Inferior parietal cortex (tissue), 1 donor: ENCODE results near the gene TNS1.

ENCODE experiments used
- DNase-seq: peaks from one replicate; pipeline ENCODE4 v3.0.0-alpha.2; 2016; ENCODE audit errors: extremely low spot score

TNS1 gene

DNA sequence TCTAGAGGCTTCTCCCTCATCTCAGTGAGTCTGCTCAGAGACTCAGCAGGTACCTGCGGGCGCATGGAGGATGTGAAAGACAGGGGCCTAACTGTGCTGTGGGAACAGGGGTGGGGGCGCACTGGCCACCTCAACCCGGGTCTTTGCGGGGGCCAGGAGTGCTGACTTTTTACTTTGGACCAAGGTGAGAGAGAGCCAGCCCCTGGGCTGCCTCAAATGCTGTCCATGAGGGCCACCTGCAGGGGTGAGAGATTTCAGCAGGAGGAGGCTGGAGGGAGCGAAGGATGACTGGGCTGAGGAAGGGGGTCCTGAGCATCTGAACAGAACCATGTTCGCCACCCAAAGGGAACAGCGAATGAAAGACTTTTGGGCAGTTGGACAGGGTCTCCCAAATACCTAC lies 129.4 kb downstream of the TNS1 start:
- no peak for DNase-seq

DNA sequence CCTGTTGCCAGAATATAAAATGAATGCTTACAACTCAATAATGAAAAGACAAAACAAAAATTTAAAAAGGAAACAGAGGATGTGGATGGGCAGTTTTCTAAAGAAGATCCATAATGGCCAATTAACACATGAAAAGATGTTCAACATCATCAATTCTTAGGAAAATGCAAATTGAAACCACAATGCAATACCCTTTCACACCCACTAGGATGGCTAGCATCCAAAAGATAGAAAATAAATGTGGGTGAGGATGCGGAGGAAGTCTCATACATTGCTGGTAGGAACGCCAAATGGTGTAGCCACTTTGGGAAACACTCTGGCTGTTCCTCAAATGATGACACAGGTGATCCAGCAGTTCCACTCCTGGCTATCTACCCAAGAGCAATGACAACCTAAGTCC lies 130.5 kb downstream of the TNS1 start:
- DNase-seq, result no peak

DNA sequence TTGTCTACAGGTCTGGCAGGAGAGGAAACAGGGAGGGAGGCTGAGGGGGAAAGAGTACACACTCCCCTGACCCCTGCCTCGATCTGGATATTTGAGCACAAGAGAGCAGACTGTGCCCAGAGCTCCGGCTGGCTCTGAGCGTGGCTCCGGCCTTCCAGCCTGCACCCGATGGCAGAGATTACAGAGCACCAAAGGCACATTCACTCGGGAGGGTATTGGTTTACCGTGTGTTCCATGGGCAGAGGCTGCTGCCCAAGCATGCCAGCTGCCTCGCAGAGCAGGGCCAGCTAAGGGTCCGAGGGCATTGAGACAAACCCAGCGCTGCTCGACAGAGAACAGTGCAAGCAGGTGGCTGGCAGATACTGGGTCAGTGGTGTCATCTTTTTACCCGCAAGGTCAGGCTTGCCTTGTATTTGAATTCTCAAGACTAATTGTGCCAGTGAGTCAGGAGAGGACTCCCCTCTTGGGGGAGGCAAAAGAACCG lies 132.2 kb downstream of the TNS1 start:
- DNase-seq, result no peak

DNA sequence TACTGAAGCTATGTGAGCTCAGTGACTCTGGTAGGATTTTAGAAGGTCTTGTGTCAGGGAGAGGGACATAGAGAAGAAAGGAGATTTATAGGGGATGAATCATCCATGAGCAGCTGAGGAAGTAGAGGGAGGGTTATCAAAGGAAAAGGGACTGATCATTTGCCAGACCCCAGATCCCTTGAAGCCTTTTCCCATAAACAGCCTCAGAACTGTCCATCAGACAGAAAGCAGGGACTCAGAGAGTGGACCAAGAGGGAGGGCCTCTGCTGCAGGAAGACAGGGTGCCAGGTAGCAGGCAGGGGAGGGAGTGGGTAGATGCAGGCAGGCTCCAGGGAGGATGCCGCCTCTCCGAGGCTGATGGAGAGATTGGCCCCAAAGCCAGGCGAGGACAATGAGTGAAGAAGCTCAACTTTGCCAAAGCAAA lies 133.9 kb downstream of the TNS1 start:
- DNase-seq, result no peak

DNA sequence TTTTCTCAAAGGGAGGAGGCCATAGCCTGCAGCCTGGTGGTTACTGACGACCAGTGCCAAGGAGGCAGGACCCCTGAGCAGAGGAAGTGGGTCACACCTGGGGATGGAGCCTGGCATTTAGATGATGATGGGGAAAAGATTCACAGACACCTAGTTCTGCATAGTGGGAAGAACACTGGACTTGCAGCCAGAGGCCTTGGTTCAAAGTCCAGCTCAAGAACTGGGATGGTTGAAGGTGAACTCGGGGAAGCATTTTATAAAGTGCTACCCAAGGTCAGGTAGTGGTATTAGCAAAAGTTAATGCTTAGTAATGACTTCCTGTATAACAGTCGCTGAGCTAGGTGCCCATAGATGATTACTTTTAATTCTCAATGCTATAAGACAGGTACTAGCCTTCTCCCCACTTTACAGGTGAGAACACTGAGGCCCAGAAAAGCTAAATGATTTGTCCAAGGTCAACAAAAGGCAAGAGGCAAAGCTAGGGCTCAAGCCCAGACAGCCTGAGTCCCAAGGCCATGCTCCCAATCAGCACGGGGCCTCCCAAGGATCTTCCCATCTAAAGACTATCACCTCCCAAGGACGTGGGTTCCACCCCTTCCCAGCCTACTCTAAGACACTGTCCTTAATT lies 134.4 kb downstream of the TNS1 start:
- no peak for DNase-seq

DNA sequence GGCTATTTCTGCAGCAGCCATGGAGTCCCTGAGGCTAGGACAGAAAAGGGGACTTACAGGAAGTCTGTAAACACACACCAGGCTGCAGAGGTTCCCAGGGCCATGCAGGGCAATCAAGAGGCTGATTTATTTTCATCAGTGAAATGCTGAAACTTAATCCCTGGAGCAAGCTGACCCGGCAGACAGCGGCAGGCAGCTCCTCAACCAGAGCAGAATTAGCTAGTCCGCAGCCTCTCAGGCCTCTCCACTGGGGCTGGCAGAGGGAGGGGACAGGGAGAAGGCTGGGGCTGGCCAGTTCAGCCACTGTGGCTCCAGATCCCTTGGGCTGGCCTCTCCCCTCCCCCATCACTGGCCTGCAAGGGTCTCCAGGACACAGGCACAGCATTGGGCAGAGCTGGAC lies 136.3 kb downstream of the TNS1 start:
- DNase-seq, result no peak

DNA sequence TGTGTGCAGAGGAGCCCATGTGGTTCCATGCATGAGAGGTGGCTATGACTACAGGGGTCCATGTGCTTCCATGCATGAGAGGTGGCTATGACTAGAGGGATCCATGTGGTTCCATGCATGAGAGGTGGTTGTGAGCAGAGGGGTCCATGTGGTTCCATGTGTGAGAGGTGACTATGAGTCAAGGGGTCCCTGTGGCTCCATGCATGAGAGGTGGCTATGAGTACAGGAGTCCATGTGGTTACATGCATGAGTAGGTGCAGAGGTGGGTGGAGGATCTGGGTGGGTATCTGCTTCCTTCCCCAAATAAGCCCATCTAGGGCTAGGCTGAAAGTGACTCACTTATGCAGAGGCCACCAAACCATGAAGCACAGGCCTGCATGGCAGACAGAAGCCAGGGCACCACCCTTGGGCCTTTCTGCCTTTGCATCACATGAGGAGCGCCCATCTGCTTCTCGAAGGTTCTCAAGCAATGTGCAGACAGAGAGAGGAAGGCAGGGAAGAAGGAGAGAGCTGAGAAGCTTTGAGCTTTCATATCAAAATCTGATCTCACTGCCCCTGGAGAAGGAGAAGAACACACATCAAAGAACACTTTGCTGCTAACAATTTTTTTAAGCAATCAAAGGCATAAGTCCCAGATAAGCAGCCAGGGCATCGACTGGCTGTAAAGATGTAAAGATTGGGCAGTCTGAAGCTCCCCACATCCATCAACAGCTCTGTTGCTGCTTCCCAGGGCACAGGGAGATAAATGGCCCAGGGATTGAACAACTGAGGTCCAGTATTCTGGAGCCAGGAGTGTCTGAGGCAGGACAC lies 137.6 kb downstream of the TNS1 start:
- no peak for DNase-seq

DNA sequence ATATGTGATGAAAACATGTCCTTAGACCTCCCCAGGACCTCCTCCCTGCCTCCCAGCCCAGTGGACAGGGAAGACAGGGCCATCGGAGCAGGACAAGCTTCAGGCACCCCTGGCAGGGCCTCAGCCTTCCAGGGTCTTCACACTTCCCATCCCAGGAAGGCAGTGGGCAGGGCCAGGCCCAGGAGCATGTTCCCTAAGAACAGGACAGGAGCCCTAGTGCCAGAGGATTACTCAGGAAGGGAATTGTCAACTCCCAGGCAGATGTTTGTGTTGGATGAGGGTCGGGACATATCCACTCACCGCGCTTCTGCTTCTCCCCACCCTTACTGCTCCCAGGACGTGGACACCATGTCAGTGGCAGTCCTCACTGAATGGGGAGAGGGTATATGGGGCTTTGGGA lies 138.9 kb downstream of the TNS1 start:
- no peak for DNase-seq

DNA sequence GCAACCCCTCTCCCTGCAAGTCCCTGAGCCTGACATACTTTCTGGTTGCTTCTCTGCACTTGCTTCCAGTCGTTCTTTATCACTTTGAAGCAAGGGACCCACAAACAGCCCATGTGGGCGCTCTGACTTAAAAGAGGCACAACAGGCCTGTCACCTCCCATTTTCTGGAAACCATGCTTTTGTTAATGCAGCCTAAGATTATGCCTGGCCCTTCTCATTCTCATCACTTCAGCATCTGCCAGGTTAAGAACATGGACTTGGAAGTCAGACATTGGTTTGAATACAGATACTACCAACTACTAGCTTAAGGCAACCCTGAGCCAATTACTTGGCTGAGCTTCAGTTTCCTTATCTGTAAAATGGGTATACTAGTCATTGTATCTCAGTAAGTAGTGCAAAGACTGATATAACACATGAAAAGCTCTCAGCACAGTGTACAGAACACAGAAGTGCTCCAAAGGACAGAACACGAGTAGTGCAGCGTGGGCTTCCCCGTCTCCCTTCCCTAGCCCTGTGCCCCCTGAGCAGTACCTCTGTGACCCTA lies 141.4 kb downstream of the TNS1 start:
- no peak for DNase-seq

DNA sequence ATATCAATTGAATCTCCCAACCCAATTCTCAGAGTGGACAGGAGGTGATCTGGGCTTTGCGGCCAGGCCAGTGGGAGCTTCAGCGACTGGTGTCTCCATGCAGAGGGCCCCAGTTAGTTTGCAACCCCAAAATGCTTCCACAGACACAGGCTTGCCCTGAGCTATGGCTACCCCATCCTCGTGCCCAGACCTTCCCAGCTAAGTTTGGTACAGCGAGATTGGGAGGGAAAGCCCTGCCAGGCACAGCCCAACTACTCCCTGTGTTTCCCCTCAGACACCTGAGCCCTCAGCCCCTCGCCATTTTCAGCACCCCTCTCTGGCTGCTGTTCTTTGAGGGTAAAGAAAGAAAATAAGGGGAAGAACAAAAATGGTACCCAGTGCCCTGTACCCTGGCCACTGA lies 142.9 kb downstream of the TNS1 start:
- DNase-seq, result no peak

DNA sequence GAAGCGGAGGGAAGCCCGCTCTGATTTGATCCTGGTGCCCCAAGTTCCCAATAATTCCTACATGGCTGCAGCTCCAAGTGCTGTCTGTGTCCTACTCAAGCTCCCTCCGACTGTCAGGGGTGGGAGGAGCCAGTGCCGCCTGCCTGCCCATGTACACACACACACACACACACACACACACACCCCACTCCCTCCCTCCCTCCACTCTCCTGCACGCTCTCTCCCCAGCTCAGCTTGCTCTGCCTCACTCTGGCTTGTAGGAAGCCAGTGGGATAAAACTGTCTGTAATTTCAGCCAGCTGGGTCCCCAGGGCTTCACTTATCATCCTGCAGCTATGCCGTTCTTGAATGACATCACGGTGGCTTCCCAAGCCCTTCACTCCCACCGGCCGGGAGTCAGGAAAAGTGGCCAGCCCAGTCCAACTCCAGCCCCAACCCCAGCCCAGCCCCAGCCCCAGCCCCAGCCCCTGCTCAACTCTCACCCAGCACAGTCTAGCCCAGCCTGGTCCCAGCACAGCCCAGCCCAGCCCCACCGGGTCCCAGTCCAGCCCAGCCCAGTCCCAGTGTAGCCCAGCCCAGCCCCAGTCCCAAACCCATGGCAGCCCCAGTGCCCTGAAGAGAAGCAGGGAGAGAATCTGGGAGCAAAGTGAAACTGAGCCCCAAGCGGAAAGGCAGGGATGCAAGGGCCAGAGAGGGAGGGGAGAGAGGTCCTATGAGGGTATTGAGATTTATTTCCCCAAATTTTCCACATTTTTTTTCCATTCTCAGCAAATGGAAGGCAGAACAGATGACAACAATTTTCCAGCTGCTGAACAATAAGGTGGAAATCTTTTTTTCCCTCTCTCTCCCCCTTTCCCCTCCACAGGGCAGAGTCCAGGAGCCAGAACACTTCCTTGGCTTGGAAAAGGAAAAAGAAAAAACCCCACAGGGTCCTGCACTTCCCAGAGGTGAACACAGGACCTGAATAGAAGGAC lies 144.0 kb downstream of the TNS1 start:
- DNase-seq, result peak; percentile 20

DNA sequence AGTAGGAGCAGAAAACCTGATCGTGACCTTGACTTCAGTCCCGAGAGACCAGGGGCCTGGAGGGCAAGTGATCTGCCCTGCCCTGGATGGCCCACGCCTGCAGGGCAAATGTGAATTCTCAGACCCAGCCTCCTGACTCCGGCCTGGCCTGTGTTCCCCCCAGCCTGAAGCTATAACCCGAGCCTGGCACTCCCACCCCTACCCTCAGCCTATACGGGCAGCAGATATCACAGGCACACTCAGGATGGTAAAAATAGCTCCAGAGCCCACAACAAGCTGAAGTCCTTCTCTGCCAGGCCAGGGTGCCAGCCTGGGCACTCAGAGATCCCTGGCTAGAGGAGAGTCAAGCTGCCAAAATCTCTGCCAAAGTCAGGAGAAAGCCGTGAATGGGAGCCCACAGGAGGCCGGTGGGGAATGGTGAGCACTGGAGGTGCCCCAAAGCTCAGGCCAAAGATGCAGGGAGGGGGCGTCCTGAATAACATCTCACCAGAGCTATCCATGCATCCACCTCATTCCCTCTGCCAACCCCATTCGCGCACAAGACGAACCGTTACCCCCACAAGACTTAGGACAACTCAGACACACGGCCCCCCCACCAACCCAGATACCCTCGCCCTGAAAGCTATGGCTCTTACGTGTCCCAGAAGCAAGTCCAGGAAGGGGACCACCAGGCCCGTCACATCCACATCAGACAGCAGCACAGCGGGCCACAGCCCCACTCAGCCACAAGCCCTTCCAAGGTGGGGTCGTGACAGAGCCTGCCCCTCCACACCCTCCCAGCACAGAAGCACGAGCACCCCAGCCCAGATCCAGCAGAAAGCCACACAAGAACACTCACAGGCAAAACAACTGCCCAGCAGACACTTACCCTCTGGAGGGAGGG lies 144.9 kb downstream of the TNS1 start:
- DNase-seq, result no peak

DNA sequence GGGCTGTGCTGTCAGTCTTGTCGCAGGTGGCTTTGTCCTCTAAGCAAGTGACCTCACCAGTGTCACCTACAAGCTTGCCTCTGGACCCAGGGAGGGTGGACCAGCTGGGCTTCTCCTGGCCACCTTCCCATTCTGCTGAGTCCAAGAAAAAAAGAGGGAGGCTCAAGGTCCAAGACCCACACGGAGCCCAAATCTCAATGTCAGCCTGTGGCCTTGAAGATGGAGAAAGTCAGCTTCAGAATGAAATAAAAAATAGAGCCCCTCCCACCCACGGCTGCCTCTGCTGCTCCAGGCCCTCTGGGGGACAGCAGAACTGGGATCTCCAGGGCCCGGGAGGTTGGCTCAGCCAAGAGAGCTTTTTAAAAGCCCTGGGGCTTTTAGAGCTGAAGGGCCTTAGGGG lies 145.9 kb downstream of the TNS1 start:
- DNase-seq, result no peak

DNA sequence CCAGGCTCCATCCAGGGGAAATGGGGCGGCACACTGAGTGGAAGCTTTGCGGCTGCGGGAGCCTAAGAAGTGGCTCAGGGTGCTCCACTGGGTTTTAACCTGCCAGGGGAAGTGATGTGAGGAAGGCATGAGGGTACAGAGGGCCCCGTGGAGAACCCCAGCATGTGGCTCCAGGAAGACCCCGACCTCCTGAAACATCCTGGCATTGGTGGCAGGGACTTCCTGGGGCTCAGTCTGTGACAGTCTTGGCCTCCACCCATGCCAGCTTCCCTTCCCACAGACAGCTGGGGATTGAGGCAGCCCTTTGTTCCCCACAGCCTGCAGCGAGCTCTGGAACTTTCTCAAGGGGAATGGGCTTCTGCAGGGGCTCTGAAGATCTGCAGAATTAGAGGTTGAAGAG lies 146.6 kb downstream of the TNS1 start:
- no peak for DNase-seq

DNA sequence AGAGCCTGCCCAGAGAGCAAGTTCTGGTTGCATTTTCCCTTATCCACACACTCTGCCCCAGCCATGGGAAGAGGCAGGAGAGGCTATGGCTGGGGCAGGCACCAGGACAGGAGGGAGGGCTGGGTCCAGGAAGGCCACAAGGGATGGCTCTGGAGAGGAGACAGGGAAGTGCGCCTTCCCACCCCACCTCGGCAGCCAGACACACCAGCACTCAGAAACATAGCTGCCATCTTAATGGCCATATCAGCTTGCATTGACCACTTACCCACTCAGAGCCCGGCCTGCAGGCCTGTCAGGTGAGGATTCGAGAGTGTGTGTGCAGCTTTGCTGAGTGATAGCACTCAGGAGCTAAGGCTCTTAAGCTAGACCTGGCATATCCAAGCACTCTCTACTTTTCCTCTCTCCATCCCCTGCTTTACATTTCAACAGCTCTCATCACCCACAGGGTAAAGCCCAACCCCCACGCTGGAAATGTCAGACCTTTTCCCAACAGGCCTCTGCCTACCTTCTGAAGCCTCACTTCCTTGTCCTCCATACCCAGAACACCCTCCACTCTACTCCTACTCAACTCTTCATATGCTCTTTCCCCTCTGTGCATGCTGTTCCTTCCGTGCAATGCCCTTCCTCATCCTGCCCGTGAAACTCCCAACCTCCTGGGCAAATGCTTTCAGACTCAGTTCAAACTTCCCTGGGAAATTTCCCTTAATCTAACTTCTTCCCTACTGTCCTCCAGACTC lies 147.9 kb downstream of the TNS1 start:
- no peak for DNase-seq

DNA sequence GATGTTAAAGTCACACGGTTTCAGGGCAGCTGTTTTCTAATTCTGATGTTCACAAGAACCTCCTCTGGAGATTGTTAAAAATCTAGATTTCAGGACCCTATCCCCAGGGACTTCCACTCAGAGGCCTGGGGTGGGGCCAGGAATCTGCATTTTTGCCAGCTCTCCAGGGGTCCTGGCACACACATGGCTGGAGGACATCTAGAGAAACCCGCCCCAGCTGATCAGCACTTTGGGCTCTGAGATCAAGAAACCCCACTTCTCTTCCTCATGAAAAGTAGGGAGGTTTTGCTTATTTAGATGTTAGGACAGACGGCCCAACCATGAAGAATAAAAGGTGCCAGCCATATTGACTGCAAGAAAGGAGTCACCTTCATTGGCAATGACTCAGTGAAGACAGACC lies 148.8 kb downstream of the TNS1 start:
- no peak for DNase-seq

DNA sequence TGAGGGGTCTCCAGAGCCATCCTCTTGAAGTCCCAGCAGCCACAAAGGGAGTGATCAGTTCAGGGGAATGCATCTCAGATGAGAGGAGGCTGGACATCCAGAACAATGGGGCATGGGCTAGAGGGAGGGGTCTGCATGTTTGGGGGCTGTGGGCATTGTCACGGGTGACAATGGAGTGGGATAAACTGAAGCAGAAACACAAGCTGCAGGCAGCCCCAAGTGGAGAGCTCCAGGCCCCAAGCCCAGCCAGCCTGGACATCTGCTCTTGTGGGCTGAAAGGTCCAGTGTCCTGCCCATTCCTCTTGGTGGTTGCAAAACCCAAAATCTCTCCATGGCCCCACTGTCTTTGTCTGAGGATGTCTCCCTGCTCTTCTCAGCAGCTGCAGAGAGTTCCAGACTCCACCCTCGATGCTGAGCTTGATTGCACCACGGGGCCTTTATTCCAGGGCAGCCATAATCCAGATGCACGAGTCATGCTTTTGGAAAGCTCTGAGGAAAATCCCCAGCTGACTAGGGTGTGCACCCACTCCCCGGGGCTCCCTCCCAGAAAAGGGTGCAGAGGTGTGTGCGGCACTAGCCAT lies 149.4 kb downstream of the TNS1 start:
- no peak for DNase-seq

DNA sequence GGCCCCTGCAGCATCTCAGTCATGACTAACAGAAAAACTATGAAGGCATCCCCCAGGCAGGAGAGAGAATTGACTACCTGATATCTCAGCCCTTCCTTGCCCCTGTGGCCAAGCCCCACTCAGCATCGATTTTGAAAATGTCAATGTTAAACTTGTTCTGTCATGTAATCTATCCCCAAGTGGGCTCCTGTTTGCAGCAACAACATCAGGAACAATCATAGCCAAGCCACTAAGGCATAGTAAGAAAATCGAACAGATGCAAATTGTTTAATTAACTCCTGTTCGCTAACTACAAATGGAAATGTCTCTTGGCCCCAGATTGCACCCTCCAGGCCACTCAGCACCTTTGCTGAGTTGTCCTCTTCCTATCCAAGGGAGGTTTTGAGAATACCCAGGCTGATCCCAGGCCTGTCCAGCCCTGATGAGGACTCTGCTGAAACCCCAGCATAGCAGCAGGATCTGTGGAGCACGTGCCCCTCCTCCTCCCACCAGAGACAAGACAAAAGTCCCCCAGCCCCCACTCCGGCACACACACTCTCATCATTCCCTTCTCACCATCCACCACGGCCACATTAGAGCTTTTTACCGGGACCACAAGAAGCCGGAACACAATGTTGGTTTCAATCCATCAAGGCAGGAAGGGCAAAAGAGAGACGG lies 150.1 kb downstream of the TNS1 start:
- DNase-seq, result no peak
